Measurements from ENCODE around the gene TMEM232. TPM values are rescaled to one million over a fixed set of nuclear protein-coding genes. Genes with fewer than 3 reads are reported as not detected.

TMEM232 gene
- total and polyA plus RNA-seq, 2 donors from 2014 or later: 4.8 to 11.3 TPM

GRCh38 chr5:110651507-110651906 lies 75.0 kb downstream of the TMEM232 start:
- FAIRE-seq (no peak), DNase-seq (no peak)
- no peaks in the 10 kb centered on the region for H3K27me3 ChIP-seq (ENCODE audit: control insufficient read depth, insufficient read depth, low read length)

GRCh38 chr5:110644357-110644756 lies 82.1 kb downstream of the TMEM232 start:
- H3K4me3 ChIP-seq (ENCODE audit: low read length in 3 of 3): no peak overlapping the region
- no peaks in the 10 kb centered on the region for H3K4me1 ChIP-seq (ENCODE audit: control insufficient read depth in 2 of 3, insufficient read depth in 2 of 3, low read depth in 1 of 3, low read length in 3 of 3)
- no peak overlapping the region for H3K9ac ChIP-seq (ENCODE audit: low read length in 3 of 3)
- no peak for TF ChIP-seq CTCF (IDR thresholded peaks at IDR 0.05; ENCODE audit: borderline replicate concordance, extremely low read depth, insufficient read depth)
- no peaks in the 10 kb centered on the region for H3K9me3 ChIP-seq (ENCODE audit: control insufficient read depth in 2 of 3, insufficient read depth in 1 of 3, low read length in 3 of 3)
- no peaks in the 10 kb centered on the region for H3K36me3 ChIP-seq (ENCODE audit: control insufficient read depth in 2 of 3, insufficient read depth in 3 of 3, low read length in 3 of 3)
- no peak for FAIRE-seq
- DNase-seq: no peak
- intact Hi-C loops (cut with DNase I): no loop called here
- no peaks in the 10 kb centered on the region for H3K27me3 ChIP-seq (ENCODE audit: control insufficient read depth, insufficient read depth, low read length)
- no peak overlapping the region for H3K27ac ChIP-seq (ENCODE audit: low read depth in 2 of 2, low read length in 2 of 2)

More at GRCh38 chr5:110651507-110651906, 75.0 kb downstream of the TMEM232 start:
- Histone ChIP-seq H3K36me3 (ENCODE audit: control insufficient read depth in 2 of 3, insufficient read depth in 3 of 3, low read length in 3 of 3) (no peaks in the 10 kb centered on the region), H3K4me1 (ENCODE audit: control insufficient read depth in 2 of 3, insufficient read depth in 2 of 3, low read depth in 1 of 3, low read length in 3 of 3) (no peaks in the 10 kb centered on the region), H3K4me3 (ENCODE audit: low read length in 3 of 3) (no peak overlapping the region), H3K27ac (ENCODE audit: low read depth in 2 of 2, low read length in 2 of 2) (no peak overlapping the region), H3K9ac (ENCODE audit: low read length in 3 of 3) (no peak overlapping the region), H3K9me3 (ENCODE audit: control insufficient read depth in 2 of 3, insufficient read depth in 1 of 3, low read length in 3 of 3) (no peaks in the 10 kb centered on the region)
- intact Hi-C loops (cut with DNase I): no loop called here
- no peak for TF ChIP-seq CTCF (IDR thresholded peaks at IDR 0.05; ENCODE audit: borderline replicate concordance, extremely low read depth, insufficient read depth)

GRCh38 chr5:110638970-110639902 lies 87.2 kb downstream of the TMEM232 start:
- Histone ChIP-seq H3K9me3 (ENCODE audit: control insufficient read depth in 2 of 3, insufficient read depth in 1 of 3, low read length in 3 of 3) (no peaks in the 10 kb centered on the region), H3K9ac (ENCODE audit: low read length in 3 of 3) (no peak overlapping the region), H3K4me3 (ENCODE audit: low read length in 3 of 3) (no peak overlapping the region), H3K27me3 (ENCODE audit: control insufficient read depth, insufficient read depth, low read length) (no peaks in the 10 kb centered on the region), H3K4me1 (ENCODE audit: control insufficient read depth in 2 of 3, insufficient read depth in 2 of 3, low read depth in 1 of 3, low read length in 3 of 3) (no peaks in the 10 kb centered on the region), H3K27ac (ENCODE audit: low read depth in 2 of 2, low read length in 2 of 2) (no peak overlapping the region), H3K36me3 (ENCODE audit: control insufficient read depth in 2 of 3, insufficient read depth in 3 of 3, low read length in 3 of 3) (no peaks in the 10 kb centered on the region)
- no peak for TF ChIP-seq CTCF (IDR thresholded peaks at IDR 0.05; ENCODE audit: borderline replicate concordance, extremely low read depth, insufficient read depth)
- DNase-seq (no peak), FAIRE-seq (no peak)
- intact Hi-C loops (cut with DNase I): no loop called here

Measured in kidney (tissue), 14 donors.